Fibroblast of lung (primary cell): ENCODE data around the gene NMRAL1. TPM values are rescaled to one million over a fixed set of nuclear protein-coding genes. Genes with fewer than 3 reads are reported as not detected.

Source experiments
- DNase-seq, 2 donors: peaks; one replicate each; pipeline versions ENCODE4 v3.0.0 to v3.0.0-alpha.2; 2010; ENCODE audit warnings: low read depth in 2 of 2
- H2AFZ ChIP-seq: 2 replicates; pipeline ENCODE4 v1.5.1; 2012; ENCODE audit warnings: low read length, control low read depth, inconsistent platforms
- H3K27ac ChIP-seq: 2 replicates; pipeline ENCODE4 v1.5.1; 2011; ENCODE audit warnings: low read length, control low read depth; ENCODE audit not compliant: insufficient read depth
- H3K27me3 ChIP-seq: 2 replicates; pipeline ENCODE4 v1.5.1; 2011; ENCODE audit warnings: mild to moderate bottlenecking, low read length; ENCODE audit not compliant: control insufficient read depth, insufficient read depth
- H3K36me3 ChIP-seq: 2 replicates; pipeline ENCODE4 v1.5.1; 2011; ENCODE audit warnings: low read length; ENCODE audit not compliant: control insufficient read depth, insufficient read depth
- H3K4me1 ChIP-seq: 2 replicates; pipeline ENCODE4 v1.5.1; 2011; ENCODE audit warnings: low read length; ENCODE audit not compliant: control insufficient read depth, insufficient read depth; ENCODE audit errors: extremely low read depth
- H3K4me2 ChIP-seq: 2 replicates; pipeline ENCODE4 v1.5.1; 2011; ENCODE audit warnings: low read length, control low read depth; ENCODE audit not compliant: insufficient read depth; ENCODE audit errors: extremely low read depth
- H3K4me3 ChIP-seq, 4 experiments: fragments of 200-600 bp in 1 of 4; sonication (generic) in 1 of 4; replicated peaks in 1 of 4; 2 replicates each; pipeline ENCODE4 v1.5.1; 2011 to 2016; ENCODE audit warnings: low read length in 4 of 4, low read depth in 3 of 4, mild to moderate bottlenecking in 3 of 4, control low read depth in 2 of 4, inconsistent platforms in 1 of 4, mixed read lengths in 1 of 4; ENCODE audit not compliant: insufficient read depth in 1 of 4; ENCODE audit errors: control extremely low read depth in 1 of 4
- H3K79me2 ChIP-seq: 2 replicates; pipeline ENCODE4 v1.5.1; 2012; ENCODE audit warnings: mild to moderate bottlenecking, low read length, inconsistent platforms; ENCODE audit not compliant: control insufficient read depth, insufficient read depth
- H3K9ac ChIP-seq: 2 replicates; pipeline ENCODE4 v1.5.1; 2011; ENCODE audit warnings: mild to moderate bottlenecking, low read length, control low read depth; ENCODE audit not compliant: insufficient read depth
- H3K9me3 ChIP-seq: 2 replicates; pipeline ENCODE4 v1.5.1; 2012; ENCODE audit warnings: low read depth, low read length; ENCODE audit not compliant: control insufficient read depth, insufficient read depth
- H4K20me1 ChIP-seq: 2 replicates; pipeline ENCODE4 v1.5.1; 2011; ENCODE audit warnings: low read length; ENCODE audit not compliant: control insufficient read depth, insufficient read depth; ENCODE audit errors: extremely low read depth
- EZH2 ChIP-seq: IDR thresholded peaks from 2 replicates; pipeline ENCODE4 v1.5.1; 2012; ENCODE audit warnings: low read length, control low read depth, mild to moderate bottlenecking; ENCODE audit errors: missing control alignments
- polyA plus RNA-seq, 2 donors: library from polyadenylated mRNA; depleted of rRNA in 1 of 2; stranded (reverse) in 1 of 2; unstranded in 1 of 2; fragments of >200 nt; gene quantifications; 2 replicates each; pipeline ENCODE4 v1.2.1, GENCODE V29; 2011 to 2012; ENCODE audit warnings: missing spikeins in 1 of 2
- total RNA-seq: library from RNA; depleted of rRNA; stranded (reverse); fragments of >200 nt; gene quantifications from 2 replicates; pipeline ENCODE4 v1.2.1, GENCODE V29; 2014
- TF ChIP-seq, protein P1 (sequence below), 2 donors: IDR thresholded peaks in 1 of 2; conservative IDR thresholded peaks in 1 of 2; 1 replicate in 1 of 2; 2 replicates in 1 of 2; pipeline ENCODE4 v1.5.1; 2011 to 2012; ENCODE audit warnings: low read length in 2 of 2, control low read depth in 1 of 2, inconsistent platforms in 1 of 2, low read depth in 1 of 2, mild to moderate bottlenecking in 1 of 2

NMRAL1 gene
- total and polyA plus RNA-seq, 2 donors (not counting 1 experiment from before 2014, with no cell fraction given), result 33.6 to 73.5 TPM

GRCh38 chr16:4513086-4513860, 38.8 kb upstream of the NMRAL1 start:
- H3K36me3 ChIP-seq, result peaks cover 20% of the 10 kb centered on the region
- H3K27me3 ChIP-seq, result no peaks in the 10 kb centered on the region
- no peak overlapping the region for H3K9ac ChIP-seq
- no peak overlapping the region for H3K4me3 ChIP-seq
- H3K27ac ChIP-seq, result no peak overlapping the region
- DNase-seq, result no peak
- H3K4me1 ChIP-seq, result no peaks in the 10 kb centered on the region
- H4K20me1 ChIP-seq, result no peaks in the 10 kb centered on the region
- no peaks in the 10 kb centered on the region for H3K79me2 ChIP-seq
- no peak overlapping the region for H3K4me2 ChIP-seq
- H3K9me3 ChIP-seq, result no peaks in the 10 kb centered on the region
- no peak overlapping the region for H2AFZ ChIP-seq
- TF ChIP-seq, protein P1, sequence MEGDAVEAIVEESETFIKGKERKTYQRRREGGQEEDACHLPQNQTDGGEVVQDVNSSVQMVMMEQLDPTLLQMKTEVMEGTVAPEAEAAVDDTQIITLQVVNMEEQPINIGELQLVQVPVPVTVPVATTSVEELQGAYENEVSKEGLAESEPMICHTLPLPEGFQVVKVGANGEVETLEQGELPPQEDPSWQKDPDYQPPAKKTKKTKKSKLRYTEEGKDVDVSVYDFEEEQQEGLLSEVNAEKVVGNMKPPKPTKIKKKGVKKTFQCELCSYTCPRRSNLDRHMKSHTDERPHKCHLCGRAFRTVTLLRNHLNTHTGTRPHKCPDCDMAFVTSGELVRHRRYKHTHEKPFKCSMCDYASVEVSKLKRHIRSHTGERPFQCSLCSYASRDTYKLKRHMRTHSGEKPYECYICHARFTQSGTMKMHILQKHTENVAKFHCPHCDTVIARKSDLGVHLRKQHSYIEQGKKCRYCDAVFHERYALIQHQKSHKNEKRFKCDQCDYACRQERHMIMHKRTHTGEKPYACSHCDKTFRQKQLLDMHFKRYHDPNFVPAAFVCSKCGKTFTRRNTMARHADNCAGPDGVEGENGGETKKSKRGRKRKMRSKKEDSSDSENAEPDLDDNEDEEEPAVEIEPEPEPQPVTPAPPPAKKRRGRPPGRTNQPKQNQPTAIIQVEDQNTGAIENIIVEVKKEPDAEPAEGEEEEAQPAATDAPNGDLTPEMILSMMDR (conservative IDR thresholded peaks at IDR 0.05 in 1 of 2, IDR thresholded peaks at IDR 0.05 in 1 of 2; ENCODE audit: low read depth in 1 of 2, low read length in 2 of 2), result no peak
- TF ChIP-seq EZH2, result no peak

GRCh38 chr16:4512473-4512872, 38.0 kb upstream of the NMRAL1 start:
- no peak overlapping the region for H3K27ac ChIP-seq
- H3K79me2 ChIP-seq, result no peaks in the 10 kb centered on the region
- H3K4me1 ChIP-seq, result no peaks in the 10 kb centered on the region
- no peaks in the 10 kb centered on the region for H3K27me3 ChIP-seq
- no peaks in the 10 kb centered on the region for H3K9me3 ChIP-seq
- no peak overlapping the region for H3K4me3 ChIP-seq
- DNase-seq, result peak in 1 of 2 donors; percentile 30
- TF ChIP-seq EZH2, result no peak
- TF ChIP-seq, protein P1 (conservative IDR thresholded peaks at IDR 0.05 in 1 of 2, IDR thresholded peaks at IDR 0.05 in 1 of 2; ENCODE audit: low read depth in 1 of 2, low read length in 2 of 2), result no peak
- no peak overlapping the region for H2AFZ ChIP-seq
- no peaks in the 10 kb centered on the region for H4K20me1 ChIP-seq
- H3K4me2 ChIP-seq, result no peak overlapping the region
- H3K9ac ChIP-seq, result no peak overlapping the region
- H3K36me3 ChIP-seq, result peaks cover 26% of the 10 kb centered on the region

DNA sequence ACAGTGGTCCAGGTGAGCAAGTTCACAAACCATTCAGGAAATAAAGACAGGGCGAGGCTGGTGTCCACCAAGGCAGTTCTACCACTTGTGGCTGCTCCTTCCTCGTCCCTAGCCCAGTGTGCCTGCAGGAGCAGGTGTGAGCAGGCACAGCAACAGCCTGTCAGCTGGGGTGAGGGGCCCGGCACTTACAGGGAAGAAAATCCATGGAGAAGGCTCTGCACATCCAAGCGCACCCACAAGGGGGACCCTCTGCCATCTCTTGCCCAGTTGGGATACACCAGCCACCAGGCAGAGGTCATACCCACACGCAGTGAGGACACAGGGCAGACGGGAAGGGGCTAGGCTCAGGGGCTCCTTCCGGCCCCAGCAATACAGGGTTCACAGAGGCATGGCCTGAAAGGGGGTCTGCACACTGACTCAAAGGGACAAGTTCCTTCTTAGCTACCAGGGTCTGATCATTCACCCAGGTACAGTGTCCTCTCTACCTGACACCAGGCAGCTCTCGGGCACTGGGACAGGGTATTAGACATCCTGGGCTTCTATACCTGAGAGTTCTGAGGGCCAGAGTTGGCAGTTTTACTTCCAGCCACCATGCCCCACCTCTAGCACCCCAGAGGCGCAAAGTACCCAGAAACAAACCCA, 37.1 kb upstream of the NMRAL1 start:
- H3K4me1 ChIP-seq, result no peaks in the 10 kb centered on the region
- H3K4me3 ChIP-seq, result no peak overlapping the region
- DNase-seq, result peak; percentile 24 to 50
- H3K9ac ChIP-seq, result no peak overlapping the region
- H3K9me3 ChIP-seq, result no peaks in the 10 kb centered on the region
- H3K36me3 ChIP-seq, result peaks cover 26% of the 10 kb centered on the region
- no peak overlapping the region for H2AFZ ChIP-seq
- H3K27ac ChIP-seq, result no peak overlapping the region
- H3K79me2 ChIP-seq, result no peaks in the 10 kb centered on the region
- H3K27me3 ChIP-seq, result no peaks in the 10 kb centered on the region
- H4K20me1 ChIP-seq, result no peaks in the 10 kb centered on the region
- H3K4me2 ChIP-seq, result no peak overlapping the region
- TF ChIP-seq EZH2, result no peak
- TF ChIP-seq, protein P1 (conservative IDR thresholded peaks at IDR 0.05 in 1 of 2, IDR thresholded peaks at IDR 0.05 in 1 of 2; ENCODE audit: low read depth in 1 of 2, low read length in 2 of 2), result peak; percentile 22 to 64
